ENCODE data around the gene PKP3.

Gene PKP3

GRCh38 chr11:452916-453527 lies 59.0 kb downstream of the PKP3 start:
- no peak for DNase-seq (ENCODE audit: low read depth)
- TF ChIP-seq, protein P1, sequence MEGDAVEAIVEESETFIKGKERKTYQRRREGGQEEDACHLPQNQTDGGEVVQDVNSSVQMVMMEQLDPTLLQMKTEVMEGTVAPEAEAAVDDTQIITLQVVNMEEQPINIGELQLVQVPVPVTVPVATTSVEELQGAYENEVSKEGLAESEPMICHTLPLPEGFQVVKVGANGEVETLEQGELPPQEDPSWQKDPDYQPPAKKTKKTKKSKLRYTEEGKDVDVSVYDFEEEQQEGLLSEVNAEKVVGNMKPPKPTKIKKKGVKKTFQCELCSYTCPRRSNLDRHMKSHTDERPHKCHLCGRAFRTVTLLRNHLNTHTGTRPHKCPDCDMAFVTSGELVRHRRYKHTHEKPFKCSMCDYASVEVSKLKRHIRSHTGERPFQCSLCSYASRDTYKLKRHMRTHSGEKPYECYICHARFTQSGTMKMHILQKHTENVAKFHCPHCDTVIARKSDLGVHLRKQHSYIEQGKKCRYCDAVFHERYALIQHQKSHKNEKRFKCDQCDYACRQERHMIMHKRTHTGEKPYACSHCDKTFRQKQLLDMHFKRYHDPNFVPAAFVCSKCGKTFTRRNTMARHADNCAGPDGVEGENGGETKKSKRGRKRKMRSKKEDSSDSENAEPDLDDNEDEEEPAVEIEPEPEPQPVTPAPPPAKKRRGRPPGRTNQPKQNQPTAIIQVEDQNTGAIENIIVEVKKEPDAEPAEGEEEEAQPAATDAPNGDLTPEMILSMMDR (IDR thresholded peaks at IDR 0.05; ENCODE audit: insufficient read depth, low read depth, low read length, missing control alignments), result no peak
- H3K4me3 ChIP-seq (ENCODE audit: low read depth, low read length), result no peak overlapping the region

GRCh38 chr11:453564-453963 lies 59.6 kb downstream of the PKP3 start:
- DNase-seq (ENCODE audit: low read depth), result no peak
- TF ChIP-seq, protein P1 (IDR thresholded peaks at IDR 0.05; ENCODE audit: insufficient read depth, low read depth, low read length, missing control alignments), result no peak

DNA sequence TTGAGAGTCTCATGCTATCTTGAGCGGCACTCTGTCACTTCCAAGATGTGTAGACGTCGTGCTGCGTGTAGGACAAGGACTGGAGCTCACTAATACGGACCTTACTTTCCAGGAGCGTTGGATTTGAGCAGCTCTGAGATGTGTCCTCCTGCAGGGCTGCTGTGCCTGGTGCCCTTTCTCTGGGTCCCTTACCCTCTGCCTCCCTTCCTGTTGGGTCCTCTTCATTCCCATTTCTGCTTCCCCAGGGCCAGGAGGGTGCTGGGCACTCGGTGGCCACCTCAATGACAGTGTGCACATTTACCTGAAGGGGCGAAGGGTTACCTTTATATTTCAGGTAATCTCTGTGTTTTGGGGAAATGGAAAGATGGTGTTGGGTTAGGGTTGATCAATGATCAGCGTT lies 60.0 kb downstream of the PKP3 start:
- DNase-seq (ENCODE audit: low read depth), result no peak
- TF ChIP-seq, protein P1 (IDR thresholded peaks at IDR 0.05; ENCODE audit: insufficient read depth, low read depth, low read length, missing control alignments), result no peak
- H3K4me3 ChIP-seq (ENCODE audit: low read depth, low read length), result no peak overlapping the region

More at GRCh38 chr11:453564-453963, 59.6 kb downstream of the PKP3 start:
- no peak overlapping the region for H3K4me3 ChIP-seq (ENCODE audit: low read depth, low read length)

Data from GM12865 (cell line).